PFSK-1 (cell line): ENCODE measurements around the gene NPC1L1.

ENCODE experiments used
- POLR2AphosphoS5 ChIP-seq: IDR thresholded peaks from 2 replicates; pipeline ENCODE4 v1.6.1; 2012; ENCODE audit warnings: low read depth, mild to moderate bottlenecking, control low read depth, low read length, moderate library complexity
- REST ChIP-seq, 2 experiments: IDR thresholded peaks; 2 replicates each; pipeline versions ENCODE4 v1.6.1 to v1.8.0; 2011 to 2012; ENCODE audit warnings: low read depth in 2 of 2, low read length in 2 of 2, control low read depth in 1 of 2, inconsistent platforms in 1 of 2, mild to moderate bottlenecking in 1 of 2, moderate library complexity in 1 of 2; ENCODE audit not compliant: insufficient read depth in 1 of 2
- SIN3A ChIP-seq: IDR thresholded peaks from 2 replicates; pipeline ENCODE4 v1.6.1; 2012; ENCODE audit warnings: mild to moderate bottlenecking, low read length, moderate library complexity, borderline replicate concordance; ENCODE audit not compliant: insufficient read depth
- TAF1 ChIP-seq: IDR thresholded peaks from 2 replicates; pipeline ENCODE4 v1.6.1; 2012; ENCODE audit warnings: low read length, control low read depth, borderline replicate concordance; ENCODE audit not compliant: insufficient read depth

- TF ChIP-seq REST (IDR thresholded peaks at IDR 0.05; ENCODE audit: insufficient read depth in 1 of 2, low read depth in 2 of 2, low read length in 2 of 2), result no peak
- TF ChIP-seq TAF1, result no peak
- no peak for TF ChIP-seq SIN3A
- no peak for TF ChIP-seq POLR2AphosphoS5
Observed at GRCh38 chr7:44541876-44542610, 913 bp upstream of the NPC1L1 start.
